ACC112 (cell line): Measurements from ENCODE around the gene PLEKHG3.

Experiments
- H2AFZ ChIP-seq: fragments of 200-600 bp; sonication (generic); one replicate; pipeline ENCODE4 v1.6.0; 2017; ENCODE audit warnings: antibody characterized with exemption, low read length; ENCODE audit not compliant: unreplicated experiment
- H3K27ac ChIP-seq: fragments of 200-600 bp; sonication (generic); 2 replicates; pipeline ENCODE4 v1.5.1; 2014; ENCODE audit warnings: low read depth, mild to moderate bottlenecking, antibody characterized with exemption, low read length, moderate library complexity
- H3K27me3 ChIP-seq: fragments of 200-600 bp; sonication (generic); 2 replicates; pipeline ENCODE4 v1.6.1; 2014; ENCODE audit warnings: mild to moderate bottlenecking, antibody characterized with exemption, low read length, moderate library complexity, mixed read lengths; ENCODE audit not compliant: insufficient read depth
- H3K36me3 ChIP-seq: fragments of 200-600 bp; sonication (generic); 2 replicates; pipeline ENCODE4 v1.6.1; 2016; ENCODE audit warnings: mild to moderate bottlenecking, antibody characterized with exemption, low read length, moderate library complexity, mixed read lengths; ENCODE audit not compliant: insufficient read depth
- H3K4me1 ChIP-seq: fragments of 200-600 bp; sonication (generic); one replicate; pipeline ENCODE4 v1.6.1; 2016; ENCODE audit warnings: low read length, mixed read lengths; ENCODE audit not compliant: insufficient read depth, unreplicated experiment, control insufficient read depth
- H3K4me3 ChIP-seq: fragments of 200-600 bp; sonication (generic); 2 replicates; pipeline ENCODE4 v1.5.1; 2014; ENCODE audit warnings: mild to moderate bottlenecking, low read depth, low read length
- H3K79me2 ChIP-seq: fragments of 200-600 bp; sonication (generic); one replicate; pipeline ENCODE4 v1.6.0; 2016; ENCODE audit warnings: low read length; ENCODE audit not compliant: control insufficient read depth, unreplicated experiment, insufficient read depth

The PLEKHG3 gene

GRCh38 chr14:64758691-64759554, 54.7 kb downstream of the PLEKHG3 start:
- Histone ChIP-seq H3K79me2 (no peaks in the 10 kb centered on the region), H3K4me1 (peaks cover 22% of the 10 kb centered on the region), H3K36me3 (no peaks in the 10 kb centered on the region), H3K4me3 (no peak overlapping the region), H3K27ac (no peak overlapping the region), H3K27me3 (peaks cover 31% of the 10 kb centered on the region), H2AFZ (no peak overlapping the region)

DNA sequence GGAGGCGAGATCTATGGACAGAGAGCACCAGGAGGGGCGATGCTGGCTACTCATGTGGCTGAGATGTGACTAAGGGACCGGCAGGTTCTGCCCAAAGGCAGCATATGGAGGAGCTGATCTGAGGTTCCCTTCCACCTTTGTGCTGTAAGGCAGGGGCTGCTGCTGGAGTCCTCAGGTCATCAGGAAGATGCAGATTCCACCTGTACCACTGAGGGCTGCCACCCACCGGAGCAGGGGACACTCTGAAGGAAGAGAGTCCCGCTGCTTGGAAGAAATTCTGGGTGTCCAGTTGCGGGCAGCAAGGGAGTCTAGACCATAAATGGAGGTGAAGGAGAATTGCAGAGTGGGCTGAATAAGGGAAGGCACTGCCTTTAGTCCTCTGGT, 55.3 kb downstream of the PLEKHG3 start:
- no peak overlapping the region for H3K4me3 ChIP-seq
- no peak overlapping the region for H2AFZ ChIP-seq
- peaks cover 25% of the 10 kb centered on the region for H3K27me3 ChIP-seq
- peaks cover 22% of the 10 kb centered on the region for H3K4me1 ChIP-seq
- H3K79me2 ChIP-seq = no peaks in the 10 kb centered on the region
- H3K27ac ChIP-seq = no peak overlapping the region
- H3K36me3 ChIP-seq = no peaks in the 10 kb centered on the region

GRCh38 chr14:64760146-64760755, 56.0 kb downstream of the PLEKHG3 start:
- Histone ChIP-seq H3K27ac (no peak overlapping the region), H3K4me1 (peaks cover 22% of the 10 kb centered on the region), H2AFZ (no peak overlapping the region), H3K36me3 (no peaks in the 10 kb centered on the region), H3K27me3 (peaks cover 18% of the 10 kb centered on the region), H3K79me2 (no peaks in the 10 kb centered on the region), H3K4me3 (no peak overlapping the region)

DNA sequence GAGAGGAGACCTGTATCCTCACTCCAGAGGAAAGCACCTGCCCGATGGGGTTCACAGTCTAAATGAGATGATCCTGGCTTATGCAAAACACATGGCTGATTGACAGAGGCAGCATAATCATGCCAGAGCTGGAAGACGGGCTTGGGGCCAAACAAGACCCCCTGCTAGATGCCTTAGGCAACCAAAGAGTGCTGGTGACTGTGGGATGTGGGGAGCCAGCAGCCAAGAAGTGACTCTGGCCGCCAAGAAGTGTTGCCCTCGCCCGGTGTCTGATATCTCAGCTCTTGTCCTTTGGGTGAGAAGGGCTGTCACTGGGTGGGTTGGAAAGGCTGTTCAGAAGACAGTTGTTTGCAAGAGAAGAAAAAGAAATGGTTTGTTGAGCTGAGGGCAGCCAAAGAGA, 56.7 kb downstream of the PLEKHG3 start:
- H3K4me3 ChIP-seq = no peak overlapping the region
- no peak overlapping the region for H3K27ac ChIP-seq
- peaks cover 22% of the 10 kb centered on the region for H3K4me1 ChIP-seq
- H3K36me3 ChIP-seq = no peaks in the 10 kb centered on the region
- H3K27me3 ChIP-seq = peaks cover 15% of the 10 kb centered on the region
- no peak overlapping the region for H2AFZ ChIP-seq
- H3K79me2 ChIP-seq = no peaks in the 10 kb centered on the region

DNA sequence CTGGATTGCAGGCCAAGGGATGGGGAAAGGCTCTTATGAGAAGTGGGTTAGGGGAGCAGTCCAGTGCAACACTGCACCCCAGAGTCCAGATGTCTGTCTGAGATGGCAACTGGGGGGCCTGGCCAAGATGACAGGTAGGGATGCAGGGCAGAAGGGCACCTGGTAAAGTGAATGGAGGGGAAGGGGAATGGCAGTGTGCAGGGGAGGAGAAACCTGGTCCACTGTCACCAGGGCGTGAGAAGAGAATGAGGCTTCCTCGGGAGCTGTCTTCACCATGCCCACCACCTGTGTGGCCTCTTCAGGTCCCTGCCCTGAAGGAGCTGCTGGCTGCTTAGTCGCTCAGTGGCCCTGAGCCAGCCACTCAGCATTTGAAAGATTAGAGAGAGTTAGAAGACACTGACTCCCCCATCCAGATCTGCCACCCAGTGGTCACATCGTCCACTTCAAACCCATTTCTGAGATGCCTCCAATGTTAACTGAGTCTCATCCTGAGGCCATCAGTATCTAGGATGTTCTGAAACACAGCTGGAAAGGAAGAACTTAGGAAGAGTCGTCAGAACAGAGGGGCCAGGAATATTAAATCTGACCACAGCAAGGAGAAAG, 57.3 kb downstream of the PLEKHG3 start:
- Histone ChIP-seq H3K4me3 (no peak overlapping the region), H3K27ac (no peak overlapping the region), H2AFZ (no peak overlapping the region), H3K79me2 (no peaks in the 10 kb centered on the region), H3K4me1 (peaks cover 22% of the 10 kb centered on the region), H3K27me3 (peaks cover 15% of the 10 kb centered on the region), H3K36me3 (no peaks in the 10 kb centered on the region)

DNA sequence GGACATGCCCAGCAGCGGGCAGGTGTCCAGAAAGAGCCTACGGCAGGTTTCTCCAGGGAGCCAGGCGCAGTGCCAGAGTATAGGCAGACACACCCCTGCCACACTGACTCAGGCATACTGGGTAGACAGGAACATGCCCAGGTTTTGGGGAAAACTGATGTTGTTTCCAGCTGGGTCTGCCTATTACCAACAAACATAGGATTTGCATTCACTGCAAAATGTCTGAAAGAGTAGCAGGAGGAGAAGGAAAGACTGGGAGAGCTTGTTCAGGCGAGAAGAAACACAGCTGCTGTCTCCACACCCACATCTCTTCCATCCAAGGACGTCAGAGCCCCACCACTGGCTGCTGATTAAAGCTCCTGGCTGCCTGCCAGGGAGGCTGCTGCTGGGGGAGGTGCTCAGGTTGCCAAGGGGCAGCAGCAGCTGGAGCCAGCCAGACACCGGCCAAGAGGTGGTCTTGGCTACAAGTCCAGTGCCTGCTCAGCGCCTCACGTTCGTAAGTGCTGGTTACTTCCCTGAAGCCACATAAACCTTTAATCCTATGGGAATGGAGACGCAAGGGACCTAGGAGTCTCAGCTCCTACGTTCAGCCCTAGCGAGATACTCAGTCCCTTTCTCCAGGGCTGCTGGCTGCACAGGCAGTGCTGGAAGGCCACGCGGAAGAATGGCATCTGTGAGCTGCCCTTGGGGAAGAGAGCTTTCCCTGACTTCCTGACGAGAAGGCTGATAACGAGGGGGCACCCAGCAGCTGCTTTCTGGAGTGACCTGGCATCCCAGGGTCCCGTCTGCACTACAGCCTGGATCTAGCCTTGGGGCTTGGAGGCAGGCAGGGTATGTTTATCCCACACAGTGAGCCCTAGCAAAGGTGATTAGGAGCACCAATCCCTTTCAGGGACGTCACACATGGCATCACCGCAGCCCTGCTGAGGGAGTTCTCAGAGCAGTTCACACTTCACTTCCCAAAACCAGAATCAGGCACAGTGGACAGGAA, 58.1 kb downstream of the PLEKHG3 start:
- peaks cover 22% of the 10 kb centered on the region for H3K4me1 ChIP-seq
- no peak overlapping the region for H2AFZ ChIP-seq
- no peak overlapping the region for H3K27ac ChIP-seq
- no peak overlapping the region for H3K4me3 ChIP-seq
- H3K27me3 ChIP-seq = peaks cover 11% of the 10 kb centered on the region
- no peaks in the 10 kb centered on the region for H3K36me3 ChIP-seq
- H3K79me2 ChIP-seq = no peaks in the 10 kb centered on the region

GRCh38 chr14:64763085-64763782, 59.0 kb downstream of the PLEKHG3 start:
- H3K27ac ChIP-seq = no peak overlapping the region
- H2AFZ ChIP-seq = no peak overlapping the region
- peaks cover 19% of the 10 kb centered on the region for H3K4me1 ChIP-seq
- H3K36me3 ChIP-seq = no peaks in the 10 kb centered on the region
- H3K4me3 ChIP-seq = no peak overlapping the region
- H3K27me3 ChIP-seq = peaks cover 11% of the 10 kb centered on the region
- H3K79me2 ChIP-seq = no peaks in the 10 kb centered on the region

DNA sequence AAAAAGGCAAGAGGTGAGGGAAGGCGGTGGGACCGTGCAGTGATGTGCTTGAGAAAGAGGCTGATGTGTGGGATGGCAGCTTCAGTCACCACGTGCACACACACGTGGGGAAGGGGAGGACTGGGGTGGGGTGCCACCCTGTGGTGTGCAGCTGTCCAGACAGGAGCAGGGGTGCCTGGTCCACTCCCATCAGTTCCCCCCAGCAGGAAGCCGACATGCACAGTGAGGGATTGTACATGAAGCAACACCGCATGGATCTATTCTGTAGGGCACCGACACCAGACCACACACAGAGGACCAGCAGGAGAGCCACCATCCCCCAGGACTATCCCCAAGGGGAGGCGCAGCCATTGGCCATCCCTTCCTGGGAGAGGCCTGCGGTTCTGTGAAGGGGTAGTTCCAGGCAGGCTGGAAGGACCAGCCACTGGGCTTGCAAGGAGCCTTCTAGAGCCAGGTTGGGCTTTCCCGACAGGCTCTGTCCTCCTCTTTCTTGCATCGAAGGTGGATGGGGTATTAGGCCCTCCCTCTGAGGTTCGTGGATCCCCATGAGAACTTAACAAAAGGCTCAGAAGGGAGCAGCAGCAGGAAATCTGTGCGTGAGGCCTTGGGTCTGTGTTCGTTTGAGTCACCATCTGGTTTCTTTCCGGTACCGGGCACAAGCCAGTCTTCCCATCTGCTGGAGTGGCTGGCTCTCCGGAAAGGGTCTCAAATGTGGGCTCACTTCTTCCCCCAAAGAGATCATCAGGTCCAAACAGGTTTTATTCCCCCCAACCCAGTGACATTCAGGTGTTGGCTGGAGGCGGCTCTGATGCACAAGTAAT, 59.8 kb downstream of the PLEKHG3 start:
- H3K4me3 ChIP-seq = no peak overlapping the region
- no peaks in the 10 kb centered on the region for H3K79me2 ChIP-seq
- no peaks in the 10 kb centered on the region for H3K36me3 ChIP-seq
- no peak overlapping the region for H3K27ac ChIP-seq
- H3K4me1 ChIP-seq = peaks cover 12% of the 10 kb centered on the region
- no peak overlapping the region for H2AFZ ChIP-seq
- peaks cover 11% of the 10 kb centered on the region for H3K27me3 ChIP-seq

GRCh38 chr14:64764641-64765520, 60.7 kb downstream of the PLEKHG3 start:
- H2AFZ ChIP-seq = peak overlapping the region; percentile 52
- peaks cover 20% of the 10 kb centered on the region for H3K27me3 ChIP-seq
- no peak overlapping the region for H3K27ac ChIP-seq
- peak overlapping the region; percentile 65 for H3K4me3 ChIP-seq
- no peaks in the 10 kb centered on the region for H3K79me2 ChIP-seq
- H3K4me1 ChIP-seq = peaks cover 10% of the 10 kb centered on the region
- H3K36me3 ChIP-seq = no peaks in the 10 kb centered on the region
